ENCODE data around the gene ESPL1. TPM values are rescaled to one million over a fixed set of nuclear protein-coding genes. Genes with fewer than 3 reads are reported as not detected.
A peak's percentile ranks its signal among the peaks of the same experiment; 100 is the strongest.

Gene ESPL1
- polyA plus RNA-seq, 1 donor (not counting 4 experiments of a cell fraction or from before 2014, with no cell fraction given): 3.7 TPM

- TF ChIP-seq CTCF (optimal IDR thresholded peaks at IDR 0.05 in 1 of 3, IDR thresholded peaks at IDR 0.05 in 1 of 3, conservative IDR thresholded peaks at IDR 0.05 in 1 of 3; ENCODE audit: extremely low read depth in 1 of 3, insufficient read depth in 2 of 3, low read length in 3 of 3) (no peak), EZH2 (IDR thresholded peaks at IDR 0.05; ENCODE audit: low read length) (no peak)
- Histone ChIP-seq H3K79me2 (ENCODE audit: control insufficient read depth, insufficient read depth, low read length) (peaks cover 6% of the 10 kb centered on the region), H3K9me1 (ENCODE audit: control insufficient read depth, extremely low read depth, insufficient read depth, low read length) (no peaks in the 10 kb centered on the region), H3K9me3 (ENCODE audit: control insufficient read depth, low read depth, low read length) (no peaks in the 10 kb centered on the region), H4K20me1 (ENCODE audit: control insufficient read depth, extremely low read depth, insufficient read depth, low read length) (no peaks in the 10 kb centered on the region), H2AFZ (ENCODE audit: control insufficient read depth, low read length) (no peak overlapping the region), H3K4me2 (ENCODE audit: control insufficient read depth, extremely low read depth, insufficient read depth, low read depth, low read length) (peak overlapping the region; percentile 83), H3K9ac (ENCODE audit: control insufficient read depth, extremely low read depth, insufficient read depth, low read length) (no peak overlapping the region), H3K36me3 (ENCODE audit: control insufficient read depth in 2 of 2, extremely low read depth in 1 of 2, insufficient read depth in 2 of 2, low read length in 2 of 2) (peaks cover 0 to 1% of the 10 kb centered on the region in 2 experiments), H3K27me3 (ENCODE audit: control insufficient read depth, extremely low read depth, insufficient read depth, low read length) (no peaks in the 10 kb centered on the region), H3K27ac (ENCODE audit: control insufficient read depth, insufficient read depth, low read length) (no peak overlapping the region), H3K4me1 (ENCODE audit: control insufficient read depth, extremely low read depth, insufficient read depth, low read length) (peaks cover 52% of the 10 kb centered on the region), H3K4me3 (ENCODE audit: control insufficient read depth in 2 of 3, extremely low read depth in 1 of 3, insufficient read depth in 2 of 3, low read depth in 1 of 3, low read length in 3 of 3) (no peak overlapping the region)
- DNase-seq (ENCODE audit: low read depth, low spot score): no peak
- dilution Hi-C loops (cut with MboI; ENCODE audit: extremely low pct_ligation_motif_present, low sequenced_read_pairs): no loop called here
- peak; percentile 41 for FAIRE-seq
These were observed 34.4 kb upstream of the ESPL1 start for GRCh38 chr12:53233671-53234121.

- no peak overlapping the region for H3K4me3 ChIP-seq (ENCODE audit: control insufficient read depth in 2 of 3, extremely low read depth in 1 of 3, insufficient read depth in 2 of 3, low read depth in 1 of 3, low read length in 3 of 3)
- FAIRE-seq (peak; percentile 41), DNase-seq (ENCODE audit: low read depth, low spot score) (no peak)
- peaks cover 52% of the 10 kb centered on the region for H3K4me1 ChIP-seq (ENCODE audit: control insufficient read depth, extremely low read depth, insufficient read depth, low read length)
- H3K9me3 ChIP-seq (ENCODE audit: control insufficient read depth, low read depth, low read length): no peaks in the 10 kb centered on the region
- H3K36me3 ChIP-seq (ENCODE audit: control insufficient read depth in 2 of 2, extremely low read depth in 1 of 2, insufficient read depth in 2 of 2, low read length in 2 of 2): peaks cover 0 to 1% of the 10 kb centered on the region in 2 experiments
- H2AFZ ChIP-seq (ENCODE audit: control insufficient read depth, low read length): no peak overlapping the region
- H4K20me1 ChIP-seq (ENCODE audit: control insufficient read depth, extremely low read depth, insufficient read depth, low read length): no peaks in the 10 kb centered on the region
- dilution Hi-C loops (cut with MboI; ENCODE audit: extremely low pct_ligation_motif_present, low sequenced_read_pairs): no loop called here
- no peaks in the 10 kb centered on the region for H3K9me1 ChIP-seq (ENCODE audit: control insufficient read depth, extremely low read depth, insufficient read depth, low read length)
- peaks cover 6% of the 10 kb centered on the region for H3K79me2 ChIP-seq (ENCODE audit: control insufficient read depth, insufficient read depth, low read length)
- TF ChIP-seq EZH2 (IDR thresholded peaks at IDR 0.05; ENCODE audit: low read length): no peak
- TF ChIP-seq CTCF (optimal IDR thresholded peaks at IDR 0.05 in 1 of 3, IDR thresholded peaks at IDR 0.05 in 1 of 3, conservative IDR thresholded peaks at IDR 0.05 in 1 of 3; ENCODE audit: extremely low read depth in 1 of 3, insufficient read depth in 2 of 3, low read length in 3 of 3): no peak
- no peak overlapping the region for H3K27ac ChIP-seq (ENCODE audit: control insufficient read depth, insufficient read depth, low read length)
- H3K9ac ChIP-seq (ENCODE audit: control insufficient read depth, extremely low read depth, insufficient read depth, low read length): no peak overlapping the region
- peak overlapping the region; percentile 42 for H3K4me2 ChIP-seq (ENCODE audit: control insufficient read depth, extremely low read depth, insufficient read depth, low read depth, low read length)
- H3K27me3 ChIP-seq (ENCODE audit: control insufficient read depth, extremely low read depth, insufficient read depth, low read length): no peaks in the 10 kb centered on the region
These were observed 33.7 kb upstream of the ESPL1 start for GRCh38 chr12:53234271-53234914.
